Neural cell (in vitro differentiated cells): ENCODE measurements around the gene TRAM2.

Source experiments
- EP300 ChIP-seq: fragments of 450-650 bp; conservative IDR thresholded peaks from 2 replicates; pipeline ENCODE4 v1.6.1; 2014; ENCODE audit warnings: antibody characterized with exemption, mild to moderate bottlenecking, moderate library complexity; ENCODE audit not compliant: poor library complexity, severe bottlenecking
- EZH2 ChIP-seq: fragments of 200-600, 300-800 bp; shearing (Covaris generic), sonication (generic); IDR thresholded peaks from 2 replicates; pipeline ENCODE4 v1.6.1; 2014; ENCODE audit warnings: antibody characterized with exemption, low read length, borderline replicate concordance, mild to moderate bottlenecking; ENCODE audit not compliant: insufficient read depth, poor library complexity, severe bottlenecking
- POLR2AphosphoS5 ChIP-seq: IDR thresholded peaks from 2 replicates; pipeline ENCODE4 v1.6.1; 2012
- REST ChIP-seq: IDR thresholded peaks from 2 replicates; pipeline ENCODE4 v1.6.1; 2012; ENCODE audit warnings: borderline replicate concordance
- TAF1 ChIP-seq: IDR thresholded peaks from 2 replicates; pipeline ENCODE4 v1.6.1; 2012; ENCODE audit warnings: low read depth
- TF ChIP-seq, protein P1 (sequence below): fragments of 450-650 bp; IDR thresholded peaks from 2 replicates; pipeline ENCODE4 v1.5.1; 2014; ENCODE audit warnings: antibody characterized with exemption, mild to moderate bottlenecking, moderate library complexity; ENCODE audit not compliant: poor library complexity, severe bottlenecking

- TF ChIP-seq, protein P1, sequence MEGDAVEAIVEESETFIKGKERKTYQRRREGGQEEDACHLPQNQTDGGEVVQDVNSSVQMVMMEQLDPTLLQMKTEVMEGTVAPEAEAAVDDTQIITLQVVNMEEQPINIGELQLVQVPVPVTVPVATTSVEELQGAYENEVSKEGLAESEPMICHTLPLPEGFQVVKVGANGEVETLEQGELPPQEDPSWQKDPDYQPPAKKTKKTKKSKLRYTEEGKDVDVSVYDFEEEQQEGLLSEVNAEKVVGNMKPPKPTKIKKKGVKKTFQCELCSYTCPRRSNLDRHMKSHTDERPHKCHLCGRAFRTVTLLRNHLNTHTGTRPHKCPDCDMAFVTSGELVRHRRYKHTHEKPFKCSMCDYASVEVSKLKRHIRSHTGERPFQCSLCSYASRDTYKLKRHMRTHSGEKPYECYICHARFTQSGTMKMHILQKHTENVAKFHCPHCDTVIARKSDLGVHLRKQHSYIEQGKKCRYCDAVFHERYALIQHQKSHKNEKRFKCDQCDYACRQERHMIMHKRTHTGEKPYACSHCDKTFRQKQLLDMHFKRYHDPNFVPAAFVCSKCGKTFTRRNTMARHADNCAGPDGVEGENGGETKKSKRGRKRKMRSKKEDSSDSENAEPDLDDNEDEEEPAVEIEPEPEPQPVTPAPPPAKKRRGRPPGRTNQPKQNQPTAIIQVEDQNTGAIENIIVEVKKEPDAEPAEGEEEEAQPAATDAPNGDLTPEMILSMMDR, result no peak
- TF ChIP-seq EP300, result no peak
- no peak for TF ChIP-seq REST
- no peak for TF ChIP-seq POLR2AphosphoS5
- no peak for TF ChIP-seq EZH2
- no peak for TF ChIP-seq TAF1
These were observed 46.0 kb upstream of the TRAM2 start for GRCh38 chr6:52622810-52623209.
